Testis (tissue), 3 donors: ENCODE measurements around the gene C22orf31. TPM values are rescaled to one million over a fixed set of nuclear protein-coding genes. Genes with fewer than 3 reads are reported as not detected.

Source experiments
- DNase-seq: peaks from one replicate; pipeline ENCODE4 v3.0.0-alpha.2; 2019
- H3K27ac ChIP-seq, 2 donors: fragments of 200-600 bp; sonication (generic); one replicate each; pipeline ENCODE4 v1.5.1; 2019
- H3K27me3 ChIP-seq: fragments of 200-600 bp; sonication (generic); one replicate; pipeline ENCODE4 v1.5.1; 2019
- H3K36me3 ChIP-seq: fragments of 200-600 bp; sonication (generic); one replicate; pipeline ENCODE4 v1.5.1; 2017; ENCODE audit warnings: low read depth; ENCODE audit errors: missing control alignments
- H3K4me1 ChIP-seq: fragments of 200-600 bp; sonication (generic); one replicate; pipeline ENCODE4 v1.5.1; 2019
- H3K4me3 ChIP-seq, 2 donors: fragments of 200-600 bp; sonication (generic); one replicate each; pipeline ENCODE4 v1.5.1; 2017 to 2019
- H3K9me3 ChIP-seq: fragments of 200-600 bp; sonication (generic); one replicate; pipeline ENCODE4 v1.5.1; 2017
- CTCF ChIP-seq, 3 experiments: fragments of 450-650 bp in 2 of 3; fragments of 200-600 bp in 1 of 3; sonication (generic) in 1 of 3; IDR thresholded peaks; one replicate each; pipeline ENCODE4 v1.5.1; 2016 to 2019; ENCODE audit warnings: antibody characterized with exemption in 3 of 3, mild to moderate bottlenecking in 2 of 3, moderate library complexity in 1 of 3
- POLR2A ChIP-seq: fragments of 450-650 bp; IDR thresholded peaks from one replicate; pipeline ENCODE4 v1.6.1; 2017; ENCODE audit warnings: antibody characterized with exemption, mild to moderate bottlenecking, moderate library complexity
- WGBS, 2 donors: methylation state at CpG; one replicate each; pipeline ENCODE4 v1.1.5; 2018; 5-methylcytosine and 5-hydroxymethylcytosine counted together
- intact Hi-C: fragments of 100-400 bp; cut with DNase I; formaldehyde crosslinking; loops from one replicate; pipeline ENCODE4 v1.15.1; 2023; ENCODE audit warnings: low total_unique reads
- polyA plus RNA-seq: library from polyadenylated mRNA; stranded (reverse); fragments of 350-450 nt; fragmentation: Illumina TruSeq; extraction: RNeasy Lipid Tissue Mini Kit (QIAGEN cat#74804); gene quantifications from one replicate; pipeline ENCODE4 v1.2.3, GENCODE V29; 2014; ENCODE audit warnings: low read depth, low replicate concordance; ENCODE audit not compliant: insufficient read depth
- total RNA-seq, 2 donors: library from RNA; depleted of rRNA; stranded (reverse); fragments of >200 nt; gene quantifications; one replicate each; pipeline ENCODE4 v1.2.3, GENCODE V29; 2016

C22orf31 gene
- total and polyA plus RNA-seq, 3 donors from 2014 or later, result 1.8 to 10.9 (median 4.5) TPM

DNA sequence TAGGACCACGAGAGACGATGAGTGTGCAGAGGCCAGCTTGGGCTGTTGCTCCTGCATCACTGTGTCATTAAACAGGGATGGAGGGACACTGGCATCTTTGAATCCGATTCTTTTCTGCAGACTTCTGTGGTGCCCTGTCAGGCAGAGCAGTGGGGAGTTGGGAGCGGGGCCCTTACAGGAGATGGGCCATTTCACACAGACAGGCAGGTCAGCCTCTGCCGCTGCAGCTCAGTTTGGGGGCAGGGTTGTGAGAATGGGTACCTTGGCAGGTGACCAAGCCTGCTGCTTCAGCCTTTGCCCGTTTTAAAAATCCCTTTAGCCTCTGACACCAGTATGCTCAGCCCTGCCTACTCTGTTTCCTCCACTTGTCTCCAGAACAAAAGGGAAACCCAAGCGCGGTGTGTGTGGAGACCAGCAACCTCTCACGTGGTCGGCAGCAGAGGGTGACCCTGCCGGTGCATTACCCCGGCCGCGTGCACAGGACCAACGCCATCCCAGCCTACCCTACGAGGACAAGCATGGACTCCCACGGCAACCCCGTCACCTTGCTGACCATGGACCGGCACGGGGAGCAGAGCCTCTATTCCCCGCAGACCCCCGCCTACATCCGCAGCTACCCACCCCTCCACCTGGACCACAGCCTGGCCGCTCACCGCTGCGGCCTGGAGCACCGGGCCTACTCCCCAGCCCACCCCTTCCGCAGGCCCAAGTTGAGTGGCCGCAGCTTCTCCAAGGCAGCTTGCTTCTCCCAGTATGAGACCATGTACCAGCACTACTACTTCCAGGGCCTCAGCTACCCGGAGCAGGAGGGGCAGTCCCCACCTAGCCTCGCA is 12.6 kb downstream of the C22orf31 start:
- Histone ChIP-seq H3K36me3 (no peaks in the 10 kb centered on the region), H3K9me3 (no peaks in the 10 kb centered on the region), H3K4me1 (no peaks in the 10 kb centered on the region), H3K27me3 (no peaks in the 10 kb centered on the region), H3K27ac (no peak overlapping the region), H3K4me3 (peak overlapping the region in 1 of 2 donors; percentile 2)
- TF ChIP-seq POLR2A (no peak), CTCF (IDR thresholded peaks at IDR 0.05) (no peak)
- intact Hi-C loops, result loop anchor here (10.0 kb wide), 1 partner anchor 194 kb away; no protein-coding TSS in a partner anchor
- WGBS, 2 donors, result 74 to 85% methylated on average over 25 to 29 of the region's 31 CpGs
- no peak for DNase-seq

DNA sequence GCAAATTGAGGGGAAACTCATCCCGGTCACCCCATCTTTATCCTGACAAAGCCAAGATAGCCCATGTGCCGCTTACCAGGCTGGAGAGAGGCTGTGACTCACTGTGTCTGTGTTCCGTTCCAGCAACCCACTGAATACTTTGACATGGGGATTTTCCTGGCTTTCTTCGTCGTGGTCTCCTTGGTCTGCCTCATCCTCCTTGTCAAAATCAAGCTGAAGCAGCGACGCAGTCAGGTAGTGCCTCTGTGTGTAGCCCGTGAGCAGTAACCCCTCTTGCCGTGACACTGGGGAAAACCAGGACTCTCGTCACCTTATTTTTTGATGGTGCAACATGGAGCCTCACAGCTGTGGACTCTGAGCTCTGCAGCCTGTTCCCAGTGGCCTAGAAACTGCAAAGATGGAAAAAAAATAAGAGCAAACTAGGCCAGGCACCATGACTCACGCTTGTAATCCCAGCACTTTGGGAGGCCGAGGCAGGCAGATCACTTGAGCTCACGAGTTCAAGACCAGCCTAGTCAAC is 16.9 kb downstream of the C22orf31 start:
- H3K9me3 ChIP-seq, result no peaks in the 10 kb centered on the region
- whole genome bisulfite sequencing, 2 donors, result 88 to 89% methylated on average over 13 of the region's 13 CpGs
- no peaks in the 10 kb centered on the region for H3K27me3 ChIP-seq
- no peak overlapping the region for H3K4me3 ChIP-seq
- no peak overlapping the region for H3K27ac ChIP-seq
- intact Hi-C loops, result loop anchor here (10.0 kb wide), 1 partner anchor 190 kb away; no protein-coding TSS in a partner anchor
- H3K4me1 ChIP-seq, result no peaks in the 10 kb centered on the region
- no peak for DNase-seq
- no peaks in the 10 kb centered on the region for H3K36me3 ChIP-seq
- TF ChIP-seq CTCF (IDR thresholded peaks at IDR 0.05) (no peak), POLR2A (no peak)

- Histone ChIP-seq H3K27me3 (no peaks in the 10 kb centered on the region), H3K27ac (no peak overlapping the region), H3K4me1 (no peaks in the 10 kb centered on the region), H3K4me3 (no peak overlapping the region), H3K36me3 (no peaks in the 10 kb centered on the region), H3K9me3 (no peaks in the 10 kb centered on the region)
- WGBS, 2 donors, result 76 to 87% methylated on average over 7 of the region's 7 CpGs
- intact Hi-C loops, result loop anchor here (10.0 kb wide), 1 partner anchor 189 kb away; no protein-coding TSS in a partner anchor
- TF ChIP-seq POLR2A (no peak), CTCF (IDR thresholded peaks at IDR 0.05) (no peak)
- no peak for DNase-seq
Observed at GRCh38 chr22:29043906-29044575, 17.6 kb downstream of the C22orf31 start.

- intact Hi-C loops, result loop anchor here (10.0 kb wide), 1 partner anchor 187 kb away; no protein-coding TSS in a partner anchor
- no peak overlapping the region for H3K27ac ChIP-seq
- WGBS, 2 donors, result 51 to 69% methylated on average over 2 of the region's 2 CpGs
- H3K4me1 ChIP-seq, result no peaks in the 10 kb centered on the region
- no peak for DNase-seq
- no peaks in the 10 kb centered on the region for H3K27me3 ChIP-seq
- H3K9me3 ChIP-seq, result no peaks in the 10 kb centered on the region
- no peak for TF ChIP-seq POLR2A
- TF ChIP-seq CTCF (IDR thresholded peaks at IDR 0.05), result no peak
- no peak overlapping the region for H3K4me3 ChIP-seq
- no peaks in the 10 kb centered on the region for H3K36me3 ChIP-seq
Observed at GRCh38 chr22:29041408-29041807, 20.2 kb downstream of the C22orf31 start.
